Astrocyte of the spinal cord (primary cell): Measurements from ENCODE around the gene SLC12A3.

ENCODE experiments used
- DNase-seq: peaks from one replicate; pipeline ENCODE4 v3.0.0; 2011; ENCODE audit warnings: low read depth, low spot score
- H3K4me3 ChIP-seq: 2 replicates; pipeline ENCODE4 v1.5.1; 2011; ENCODE audit warnings: low read depth, mild to moderate bottlenecking, low read length, moderate library complexity
- CTCF ChIP-seq: IDR thresholded peaks from 2 replicates; pipeline ENCODE4 v1.5.1; 2012; ENCODE audit warnings: low read depth, mild to moderate bottlenecking, low read length, inconsistent platforms
- in situ Hi-C: cut with HindIII; loops from 2 replicates; pipeline ENCODE4 v1.10.0; 2017; ENCODE audit warnings: low sequenced_read_pairs

SLC12A3 gene

DNA sequence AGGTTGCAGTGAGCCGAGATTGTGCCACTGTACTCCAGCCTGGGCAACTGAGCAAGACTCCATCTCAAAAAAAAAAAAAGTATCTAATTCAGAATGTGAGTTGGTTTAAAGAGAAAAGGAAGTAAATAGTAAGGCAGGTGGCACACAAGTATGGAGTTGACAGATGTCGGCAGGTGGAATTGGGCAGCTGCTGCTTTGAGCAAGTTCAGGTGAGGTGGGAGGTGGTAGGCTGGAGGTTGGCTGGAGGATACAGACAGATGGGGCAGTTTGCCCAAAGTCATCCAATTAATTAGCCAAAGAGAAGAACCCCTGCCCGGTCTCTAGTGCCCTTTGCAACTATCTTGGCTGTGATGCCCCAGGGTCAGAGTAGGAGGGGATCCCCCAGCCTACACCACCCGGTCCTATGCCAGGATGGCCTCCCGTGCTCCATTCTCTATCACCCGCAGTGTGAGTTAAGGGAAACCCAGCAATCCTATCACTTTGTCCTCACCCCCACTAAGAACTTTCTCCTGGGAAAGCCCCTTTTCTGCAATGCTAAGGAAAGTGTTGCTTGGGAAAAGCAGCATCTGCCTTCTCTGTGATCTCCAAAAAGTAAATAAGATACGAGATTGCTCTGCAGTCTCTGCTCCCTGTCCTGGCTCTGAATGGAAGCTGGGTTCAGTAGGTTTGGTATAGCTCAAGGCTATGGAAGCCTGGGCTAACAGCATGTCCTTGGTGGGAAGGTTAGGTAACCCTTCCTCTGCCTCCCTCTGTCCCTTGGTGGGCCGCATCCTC is 32.2 kb downstream of the SLC12A3 start:
- DNase-seq, result no peak
- in situ Hi-C loops, result no loop called here
- TF ChIP-seq CTCF, result no peak
- no peak overlapping the region for H3K4me3 ChIP-seq

- no peak overlapping the region for H3K4me3 ChIP-seq
- in situ Hi-C loops, result no loop called here
- TF ChIP-seq CTCF, result no peak
- DNase-seq, result no peak
Measured at GRCh38 chr16:56898847-56899246, 33.8 kb downstream of the SLC12A3 start.

DNA sequence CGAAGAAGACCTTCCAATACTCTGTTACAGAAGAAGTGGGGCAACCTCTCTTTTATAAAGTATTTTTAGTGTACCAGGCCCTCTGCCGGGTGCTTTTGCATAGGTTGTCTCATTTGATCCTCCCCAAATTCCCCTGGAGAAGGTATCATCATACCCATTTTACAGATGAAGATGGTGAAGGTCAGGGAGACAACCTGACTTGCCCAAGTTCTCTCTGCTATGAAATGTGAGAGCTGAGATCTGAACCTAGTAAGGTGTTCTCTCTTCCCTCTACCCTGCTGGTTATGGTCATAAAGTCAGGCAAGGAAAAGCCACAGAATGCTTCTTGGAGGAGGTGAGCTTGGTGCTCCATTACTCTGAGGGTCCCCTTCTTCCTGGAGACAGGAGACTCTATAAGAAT is 38.9 kb downstream of the SLC12A3 start:
- in situ Hi-C loops, result no loop called here
- TF ChIP-seq CTCF, result no peak
- H3K4me3 ChIP-seq, result no peak overlapping the region
- no peak for DNase-seq

- no peak for DNase-seq
- TF ChIP-seq CTCF, result no peak
- H3K4me3 ChIP-seq, result no peak overlapping the region
- in situ Hi-C loops, result no loop called here
Measured at GRCh38 chr16:56907401-56907800, 42.4 kb downstream of the SLC12A3 start.

DNA sequence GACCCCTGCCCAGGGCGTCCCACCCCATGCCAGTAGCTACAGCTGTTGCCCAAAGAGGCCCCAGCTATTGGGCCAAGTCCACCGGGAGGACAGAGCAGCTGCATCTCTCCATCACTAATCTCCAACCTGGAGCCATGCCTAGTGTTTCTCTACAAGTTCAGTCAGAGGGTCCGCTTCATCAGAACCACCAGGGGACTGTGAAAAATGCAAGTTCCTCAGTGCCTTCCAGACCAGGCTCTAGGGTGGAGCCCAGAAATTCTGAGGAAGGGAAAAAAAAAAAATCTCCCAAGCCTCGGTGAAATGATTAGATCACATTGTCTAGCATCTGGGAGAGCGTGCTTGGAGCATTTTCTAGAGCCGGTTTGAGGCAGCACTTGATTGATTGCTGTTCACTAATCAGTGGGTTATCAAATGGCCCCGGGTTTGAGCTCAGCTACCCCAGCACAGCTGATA is 44.5 kb downstream of the SLC12A3 start:
- H3K4me3 ChIP-seq, result no peak overlapping the region
- in situ Hi-C loops, result no loop called here
- no peak for TF ChIP-seq CTCF
- no peak for DNase-seq

DNA sequence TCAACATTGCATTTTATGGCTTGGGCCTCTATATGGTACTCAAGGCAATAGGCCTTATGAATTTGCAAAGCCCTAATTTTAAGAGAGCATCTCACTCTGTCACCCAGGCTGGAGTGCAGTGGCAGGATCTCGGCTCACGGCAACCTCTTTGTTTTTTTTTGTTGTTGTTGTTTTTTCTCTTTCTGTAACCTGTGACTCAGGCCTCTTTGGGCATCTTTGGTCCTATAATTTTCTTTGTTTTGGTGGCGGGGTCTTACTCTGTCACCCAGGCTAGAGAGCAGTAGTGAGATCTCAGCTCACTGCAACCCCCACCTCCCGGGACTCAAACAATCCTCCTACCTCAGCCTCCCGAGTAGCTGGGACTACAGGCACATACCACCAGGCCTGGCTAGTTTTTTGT is 45.1 kb downstream of the SLC12A3 start:
- TF ChIP-seq CTCF, result no peak
- H3K4me3 ChIP-seq, result no peak overlapping the region
- no peak for DNase-seq
- in situ Hi-C loops, result no loop called here
